Osteoblast (primary cell): Measurements from ENCODE around the gene TGFBR2. TPM values are rescaled to one million over a fixed set of nuclear protein-coding genes. Genes with fewer than 3 reads are reported as not detected.

Experiments used
- DNase-seq: peaks from one replicate; pipeline ENCODE4 v3.0.0; 2011; ENCODE audit warnings: low spot score, mixed read lengths; ENCODE audit not compliant: insufficient read length; ENCODE audit errors: missing footprints
- H2AFZ ChIP-seq: 2 replicates; pipeline ENCODE4 v1.6.0; 2011; ENCODE audit warnings: mild to moderate bottlenecking, low read length
- H3K27ac ChIP-seq: 2 replicates; pipeline ENCODE4 v1.5.1; 2011; ENCODE audit warnings: mild to moderate bottlenecking, low read depth, low read length, moderate library complexity
- H3K27me3 ChIP-seq: 2 replicates; pipeline ENCODE4 v1.6.0; 2012; ENCODE audit warnings: mild to moderate bottlenecking, control low read depth, inconsistent platforms, low read length, moderate library complexity; ENCODE audit not compliant: insufficient read depth
- H3K36me3 ChIP-seq: 2 replicates; pipeline ENCODE4 v1.5.1; 2011; ENCODE audit warnings: mild to moderate bottlenecking, low read length, control low read depth, moderate library complexity; ENCODE audit not compliant: insufficient read depth
- H3K4me1 ChIP-seq: 2 replicates; pipeline ENCODE4 v1.5.1; 2011; ENCODE audit warnings: mild to moderate bottlenecking, low read length, control low read depth, moderate library complexity; ENCODE audit not compliant: insufficient read depth
- H3K4me2 ChIP-seq: 2 replicates; pipeline ENCODE4 v1.6.0; 2011; ENCODE audit warnings: mild to moderate bottlenecking, low read length; ENCODE audit not compliant: insufficient read depth
- H3K4me3 ChIP-seq: fragments of 200-600 bp; sonication (generic); 3 replicates; pipeline ENCODE4 v1.5.1; 2012; ENCODE audit warnings: mild to moderate bottlenecking, low read length, inconsistent platforms; ENCODE audit not compliant: insufficient read depth
- H3K79me2 ChIP-seq: 2 replicates; pipeline ENCODE4 v1.6.0; 2012; ENCODE audit warnings: mild to moderate bottlenecking, low read length, control low read depth, inconsistent platforms; ENCODE audit not compliant: insufficient read depth
- H3K9me3 ChIP-seq: 2 replicates; pipeline ENCODE4 v1.5.1; 2011; ENCODE audit warnings: low read depth, low read length, control low read depth
- H4K20me1 ChIP-seq: 2 replicates; pipeline ENCODE4 v1.6.0; 2012; ENCODE audit warnings: mild to moderate bottlenecking, low read length, control low read depth; ENCODE audit not compliant: insufficient read depth
- total RNA-seq: library from RNA; depleted of rRNA; stranded (reverse); fragments of >200 nt; gene quantifications from 2 replicates; pipeline ENCODE4 v1.2.3, GENCODE V29; 2012
- TF ChIP-seq, protein P1 (sequence below): IDR thresholded peaks from 2 replicates; pipeline ENCODE4 v1.5.1; 2011; ENCODE audit warnings: mild to moderate bottlenecking, low read depth, low read length, moderate library complexity; ENCODE audit errors: extremely low read depth

Gene TGFBR2
- total RNA-seq, 1 donor, result 118 TPM

DNA sequence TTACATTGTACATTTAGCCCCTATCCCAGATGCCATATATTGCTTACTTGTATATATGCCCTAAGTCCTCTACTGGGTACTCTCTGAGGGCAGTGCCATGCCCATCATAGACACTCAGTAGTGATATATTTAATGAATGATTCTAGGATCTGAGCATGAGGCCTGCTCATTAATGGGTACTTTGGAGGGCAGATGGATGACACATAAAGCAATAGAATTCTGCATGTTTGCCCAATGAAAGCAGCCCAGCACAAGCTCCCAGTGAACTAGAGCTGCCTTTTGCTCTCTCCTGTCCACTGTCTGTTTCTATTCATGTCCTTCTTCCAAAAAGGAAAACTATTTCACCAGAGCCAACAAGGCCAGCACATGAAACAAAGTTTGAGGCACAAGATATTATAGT lies 63.9 kb downstream of the TGFBR2 start:
- H2AFZ ChIP-seq, result no peak overlapping the region
- TF ChIP-seq, protein P1, sequence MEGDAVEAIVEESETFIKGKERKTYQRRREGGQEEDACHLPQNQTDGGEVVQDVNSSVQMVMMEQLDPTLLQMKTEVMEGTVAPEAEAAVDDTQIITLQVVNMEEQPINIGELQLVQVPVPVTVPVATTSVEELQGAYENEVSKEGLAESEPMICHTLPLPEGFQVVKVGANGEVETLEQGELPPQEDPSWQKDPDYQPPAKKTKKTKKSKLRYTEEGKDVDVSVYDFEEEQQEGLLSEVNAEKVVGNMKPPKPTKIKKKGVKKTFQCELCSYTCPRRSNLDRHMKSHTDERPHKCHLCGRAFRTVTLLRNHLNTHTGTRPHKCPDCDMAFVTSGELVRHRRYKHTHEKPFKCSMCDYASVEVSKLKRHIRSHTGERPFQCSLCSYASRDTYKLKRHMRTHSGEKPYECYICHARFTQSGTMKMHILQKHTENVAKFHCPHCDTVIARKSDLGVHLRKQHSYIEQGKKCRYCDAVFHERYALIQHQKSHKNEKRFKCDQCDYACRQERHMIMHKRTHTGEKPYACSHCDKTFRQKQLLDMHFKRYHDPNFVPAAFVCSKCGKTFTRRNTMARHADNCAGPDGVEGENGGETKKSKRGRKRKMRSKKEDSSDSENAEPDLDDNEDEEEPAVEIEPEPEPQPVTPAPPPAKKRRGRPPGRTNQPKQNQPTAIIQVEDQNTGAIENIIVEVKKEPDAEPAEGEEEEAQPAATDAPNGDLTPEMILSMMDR, result no peak
- H3K4me2 ChIP-seq, result no peak overlapping the region
- no peaks in the 10 kb centered on the region for H3K9me3 ChIP-seq
- peaks cover 10% of the 10 kb centered on the region for H3K4me1 ChIP-seq
- peaks cover 53% of the 10 kb centered on the region for H3K36me3 ChIP-seq
- H4K20me1 ChIP-seq, result no peaks in the 10 kb centered on the region
- DNase-seq, result no peak
- H3K79me2 ChIP-seq, result peaks cover 22% of the 10 kb centered on the region
- no peaks in the 10 kb centered on the region for H3K27me3 ChIP-seq
- H3K4me3 ChIP-seq, result no peak overlapping the region
- no peak overlapping the region for H3K27ac ChIP-seq

DNA sequence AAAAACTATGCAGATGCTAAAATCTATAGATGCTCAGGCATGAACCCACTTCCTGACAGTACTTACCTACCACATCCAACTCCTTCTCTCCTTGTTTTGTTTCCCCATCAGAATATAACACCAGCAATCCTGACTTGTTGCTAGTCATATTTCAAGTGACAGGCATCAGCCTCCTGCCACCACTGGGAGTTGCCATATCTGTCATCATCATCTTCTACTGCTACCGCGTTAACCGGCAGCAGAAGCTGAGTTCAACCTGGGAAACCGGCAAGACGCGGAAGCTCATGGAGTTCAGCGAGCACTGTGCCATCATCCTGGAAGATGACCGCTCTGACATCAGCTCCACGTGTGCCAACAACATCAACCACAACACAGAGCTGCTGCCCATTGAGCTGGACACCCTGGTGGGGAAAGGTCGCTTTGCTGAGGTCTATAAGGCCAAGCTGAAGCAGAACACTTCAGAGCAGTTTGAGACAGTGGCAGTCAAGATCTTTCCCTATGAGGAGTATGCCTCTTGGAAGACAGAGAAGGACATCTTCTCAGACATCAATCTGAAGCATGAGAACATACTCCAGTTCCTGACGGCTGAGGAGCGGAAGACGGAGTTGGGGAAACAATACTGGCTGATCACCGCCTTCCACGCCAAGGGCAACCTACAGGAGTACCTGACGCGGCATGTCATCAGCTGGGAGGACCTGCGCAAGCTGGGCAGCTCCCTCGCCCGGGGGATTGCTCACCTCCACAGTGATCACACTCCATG lies 65.3 kb downstream of the TGFBR2 start:
- peaks cover 63% of the 10 kb centered on the region for H3K36me3 ChIP-seq
- H3K4me3 ChIP-seq, result no peak overlapping the region
- H2AFZ ChIP-seq, result no peak overlapping the region
- no peaks in the 10 kb centered on the region for H4K20me1 ChIP-seq
- no peak overlapping the region for H3K4me2 ChIP-seq
- H3K9me3 ChIP-seq, result no peaks in the 10 kb centered on the region
- H3K27ac ChIP-seq, result no peak overlapping the region
- H3K27me3 ChIP-seq, result no peaks in the 10 kb centered on the region
- peaks cover 26% of the 10 kb centered on the region for H3K79me2 ChIP-seq
- TF ChIP-seq, protein P1, result no peak
- peaks cover 10% of the 10 kb centered on the region for H3K4me1 ChIP-seq
- no peak for DNase-seq

DNA sequence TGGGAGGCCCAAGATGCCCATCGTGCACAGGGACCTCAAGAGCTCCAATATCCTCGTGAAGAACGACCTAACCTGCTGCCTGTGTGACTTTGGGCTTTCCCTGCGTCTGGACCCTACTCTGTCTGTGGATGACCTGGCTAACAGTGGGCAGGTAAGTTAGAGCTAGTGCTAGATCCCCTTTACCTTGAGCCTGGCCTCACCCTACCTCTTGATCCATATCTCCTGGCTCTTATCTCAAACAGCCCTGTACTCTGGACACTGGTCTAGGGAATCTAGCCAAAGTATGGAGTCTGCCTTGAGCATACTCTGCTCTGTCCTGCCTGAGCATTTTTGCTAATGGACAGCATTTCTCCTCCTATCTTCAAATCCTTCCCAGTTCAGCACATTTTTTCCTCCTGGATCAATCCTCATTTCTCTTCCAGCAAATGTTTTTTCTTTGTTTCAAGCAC lies 65.9 kb downstream of the TGFBR2 start:
- H3K36me3 ChIP-seq, result peaks cover 69% of the 10 kb centered on the region
- peaks cover 6% of the 10 kb centered on the region for H3K4me1 ChIP-seq
- H3K9me3 ChIP-seq, result no peaks in the 10 kb centered on the region
- H2AFZ ChIP-seq, result no peak overlapping the region
- TF ChIP-seq, protein P1, result no peak
- H3K27me3 ChIP-seq, result no peaks in the 10 kb centered on the region
- no peak overlapping the region for H3K4me2 ChIP-seq
- no peak for DNase-seq
- H3K79me2 ChIP-seq, result peaks cover 27% of the 10 kb centered on the region
- H4K20me1 ChIP-seq, result no peaks in the 10 kb centered on the region
- H3K4me3 ChIP-seq, result no peak overlapping the region
- no peak overlapping the region for H3K27ac ChIP-seq

DNA sequence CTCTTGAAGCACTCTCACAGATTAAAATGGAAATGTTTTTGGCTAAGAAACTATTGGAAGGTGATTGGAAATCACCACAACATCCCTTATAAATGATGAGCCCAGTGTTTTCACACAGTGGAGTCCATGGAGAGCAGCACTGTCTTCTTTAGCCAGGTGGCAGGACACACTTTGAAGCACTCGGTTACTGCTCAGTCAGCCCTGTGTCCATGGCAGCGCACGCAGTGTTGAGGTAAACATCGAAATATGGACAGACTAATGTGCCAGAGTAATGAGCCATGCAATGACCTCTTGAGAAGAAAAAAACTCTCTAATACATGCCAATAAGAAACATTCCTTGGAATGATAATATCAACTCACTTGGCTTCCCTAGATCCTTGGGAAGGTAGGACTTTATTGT lies 66.6 kb downstream of the TGFBR2 start:
- TF ChIP-seq, protein P1, result no peak

More for the DNA sequence above, 66.6 kb downstream of the TGFBR2 start:
- Histone ChIP-seq H3K27ac (no peak overlapping the region), H3K4me1 (no peaks in the 10 kb centered on the region), H3K4me2 (no peak overlapping the region), H3K9me3 (no peaks in the 10 kb centered on the region), H3K4me3 (no peak overlapping the region), H3K27me3 (no peaks in the 10 kb centered on the region), H4K20me1 (no peaks in the 10 kb centered on the region), H3K36me3 (peaks cover 72% of the 10 kb centered on the region), H2AFZ (no peak overlapping the region), H3K79me2 (peaks cover 31% of the 10 kb centered on the region)
- DNase-seq, result no peak
